Measurements from ENCODE around the gene MRPL36. TPM values are rescaled to one million over a fixed set of nuclear protein-coding genes. Genes with fewer than 3 reads are reported as not detected.

The MRPL36 gene
- total RNA-seq, 1 donor from 2014 or later = 38.0 TPM

DNA sequence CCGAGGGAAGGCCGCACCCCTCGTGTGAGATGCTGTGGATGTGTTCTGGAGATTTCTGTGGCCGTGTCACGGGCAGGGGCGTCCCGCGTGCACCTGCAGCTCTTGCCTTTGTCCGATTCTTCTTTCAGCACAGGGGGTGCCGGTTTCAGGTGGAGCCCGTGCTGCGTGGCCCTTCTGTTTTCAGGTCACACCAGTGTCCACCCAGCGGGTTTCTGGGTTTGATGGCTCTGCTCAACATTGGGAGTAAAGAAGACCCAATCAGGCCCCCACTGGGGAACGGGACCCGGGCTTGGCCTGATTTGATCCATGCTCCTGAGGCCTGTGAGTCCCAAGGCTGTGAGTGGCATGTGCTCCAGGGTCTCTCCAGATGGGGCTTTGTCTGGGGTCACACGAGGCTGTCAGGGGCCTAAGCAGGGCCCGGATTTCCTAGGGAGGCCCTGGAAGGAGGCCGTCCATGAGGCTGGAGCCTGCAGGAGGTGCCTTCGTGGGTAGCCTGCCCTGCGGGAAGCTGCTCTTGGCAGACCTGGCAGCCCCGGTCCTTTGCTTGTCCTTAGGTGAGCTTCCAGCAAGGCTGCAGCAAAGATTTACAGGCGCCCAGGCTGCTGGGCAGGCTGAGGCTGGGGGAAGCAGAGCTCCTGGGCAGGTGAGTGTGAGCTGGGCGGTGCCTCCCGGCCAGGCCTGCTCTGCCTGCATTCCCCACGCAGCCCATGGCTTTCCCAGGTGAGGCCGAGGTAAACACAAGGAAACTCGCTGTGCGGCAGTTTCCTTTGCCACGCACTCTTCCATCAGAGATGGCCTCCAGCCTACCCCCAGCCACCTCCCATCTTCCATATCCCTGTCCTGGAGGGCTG is 12.8 kb downstream of the MRPL36 start:
- H3K4me1 Mint-ChIP-seq = peaks cover 31% of the 10 kb centered on the region
- DNase-seq (ENCODE audit: low spot score in 2 of 2, unreplicated experiment in 2 of 2) = no peak
- no peak overlapping the region for H3K4me3 Mint-ChIP-seq
- no peaks in the 10 kb centered on the region for H3K9me3 Mint-ChIP-seq
- no peaks in the 10 kb centered on the region for H3K36me3 Mint-ChIP-seq
- H3K27ac Mint-ChIP-seq = no peak overlapping the region
- H3K27me3 Mint-ChIP-seq (ENCODE audit: low read depth) = peaks cover 7% of the 10 kb centered on the region
- TF ChIP-seq, protein P1, sequence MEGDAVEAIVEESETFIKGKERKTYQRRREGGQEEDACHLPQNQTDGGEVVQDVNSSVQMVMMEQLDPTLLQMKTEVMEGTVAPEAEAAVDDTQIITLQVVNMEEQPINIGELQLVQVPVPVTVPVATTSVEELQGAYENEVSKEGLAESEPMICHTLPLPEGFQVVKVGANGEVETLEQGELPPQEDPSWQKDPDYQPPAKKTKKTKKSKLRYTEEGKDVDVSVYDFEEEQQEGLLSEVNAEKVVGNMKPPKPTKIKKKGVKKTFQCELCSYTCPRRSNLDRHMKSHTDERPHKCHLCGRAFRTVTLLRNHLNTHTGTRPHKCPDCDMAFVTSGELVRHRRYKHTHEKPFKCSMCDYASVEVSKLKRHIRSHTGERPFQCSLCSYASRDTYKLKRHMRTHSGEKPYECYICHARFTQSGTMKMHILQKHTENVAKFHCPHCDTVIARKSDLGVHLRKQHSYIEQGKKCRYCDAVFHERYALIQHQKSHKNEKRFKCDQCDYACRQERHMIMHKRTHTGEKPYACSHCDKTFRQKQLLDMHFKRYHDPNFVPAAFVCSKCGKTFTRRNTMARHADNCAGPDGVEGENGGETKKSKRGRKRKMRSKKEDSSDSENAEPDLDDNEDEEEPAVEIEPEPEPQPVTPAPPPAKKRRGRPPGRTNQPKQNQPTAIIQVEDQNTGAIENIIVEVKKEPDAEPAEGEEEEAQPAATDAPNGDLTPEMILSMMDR (IDR thresholded peaks at IDR 0.05; ENCODE audit: unreplicated experiment) = no peak

DNA sequence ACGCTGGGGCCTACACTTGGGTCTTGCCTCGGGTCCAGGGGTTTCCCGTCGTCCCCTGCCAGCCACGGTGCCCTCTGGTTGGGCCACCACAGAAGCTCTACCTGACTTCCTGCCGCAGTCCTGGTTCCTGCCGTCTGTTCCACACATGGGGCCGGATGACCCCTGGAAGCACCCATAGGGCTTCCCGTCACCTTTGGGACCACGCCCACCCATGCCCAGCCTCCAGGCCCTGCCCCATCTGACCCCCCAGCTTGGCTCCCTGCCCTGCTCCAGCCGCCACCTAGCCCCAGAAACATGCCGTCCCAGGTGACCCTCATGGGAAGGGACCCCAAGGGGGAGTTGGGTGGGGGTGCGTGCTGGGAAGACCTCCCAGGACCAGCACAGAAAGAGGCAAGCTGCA is 13.7 kb downstream of the MRPL36 start:
- Mint-ChIP-seq H3K4me3 (no peak overlapping the region), H3K9me3 (no peaks in the 10 kb centered on the region), H3K27me3 (ENCODE audit: low read depth) (peaks cover 7% of the 10 kb centered on the region), H3K4me1 (peaks cover 31% of the 10 kb centered on the region), H3K27ac (no peak overlapping the region), H3K36me3 (no peaks in the 10 kb centered on the region)
- TF ChIP-seq, protein P1 (IDR thresholded peaks at IDR 0.05; ENCODE audit: unreplicated experiment) = no peak
- no peak for DNase-seq (ENCODE audit: low spot score in 2 of 2, unreplicated experiment in 2 of 2)

DNA sequence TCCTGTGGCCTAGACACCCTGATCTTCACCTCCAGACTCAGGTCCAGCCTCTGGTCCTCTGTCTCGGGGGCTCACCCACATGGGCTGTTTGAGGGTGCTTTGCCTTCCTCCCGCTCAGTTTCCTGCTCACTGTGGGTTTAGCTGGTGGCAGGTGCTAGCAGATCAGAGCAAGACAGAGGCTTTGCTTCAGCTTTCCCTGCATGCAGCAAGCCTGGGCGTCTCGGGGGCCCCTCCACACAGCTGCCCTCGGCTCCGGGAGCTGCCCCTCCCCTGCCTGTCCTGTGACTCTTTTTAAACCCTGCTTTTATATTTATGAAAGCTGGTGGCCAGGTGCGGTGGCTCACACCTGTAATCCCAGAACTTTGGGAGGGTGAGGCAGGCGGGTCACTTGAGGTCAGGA is 14.6 kb downstream of the MRPL36 start:
- no peak overlapping the region for H3K4me3 Mint-ChIP-seq
- no peaks in the 10 kb centered on the region for H3K36me3 Mint-ChIP-seq
- H3K9me3 Mint-ChIP-seq = no peaks in the 10 kb centered on the region
- TF ChIP-seq, protein P1 (IDR thresholded peaks at IDR 0.05; ENCODE audit: unreplicated experiment) = no peak
- no peak overlapping the region for H3K27ac Mint-ChIP-seq
- peaks cover 7% of the 10 kb centered on the region for H3K27me3 Mint-ChIP-seq (ENCODE audit: low read depth)
- no peak for DNase-seq (ENCODE audit: low spot score in 2 of 2, unreplicated experiment in 2 of 2)
- peaks cover 25% of the 10 kb centered on the region for H3K4me1 Mint-ChIP-seq

DNA sequence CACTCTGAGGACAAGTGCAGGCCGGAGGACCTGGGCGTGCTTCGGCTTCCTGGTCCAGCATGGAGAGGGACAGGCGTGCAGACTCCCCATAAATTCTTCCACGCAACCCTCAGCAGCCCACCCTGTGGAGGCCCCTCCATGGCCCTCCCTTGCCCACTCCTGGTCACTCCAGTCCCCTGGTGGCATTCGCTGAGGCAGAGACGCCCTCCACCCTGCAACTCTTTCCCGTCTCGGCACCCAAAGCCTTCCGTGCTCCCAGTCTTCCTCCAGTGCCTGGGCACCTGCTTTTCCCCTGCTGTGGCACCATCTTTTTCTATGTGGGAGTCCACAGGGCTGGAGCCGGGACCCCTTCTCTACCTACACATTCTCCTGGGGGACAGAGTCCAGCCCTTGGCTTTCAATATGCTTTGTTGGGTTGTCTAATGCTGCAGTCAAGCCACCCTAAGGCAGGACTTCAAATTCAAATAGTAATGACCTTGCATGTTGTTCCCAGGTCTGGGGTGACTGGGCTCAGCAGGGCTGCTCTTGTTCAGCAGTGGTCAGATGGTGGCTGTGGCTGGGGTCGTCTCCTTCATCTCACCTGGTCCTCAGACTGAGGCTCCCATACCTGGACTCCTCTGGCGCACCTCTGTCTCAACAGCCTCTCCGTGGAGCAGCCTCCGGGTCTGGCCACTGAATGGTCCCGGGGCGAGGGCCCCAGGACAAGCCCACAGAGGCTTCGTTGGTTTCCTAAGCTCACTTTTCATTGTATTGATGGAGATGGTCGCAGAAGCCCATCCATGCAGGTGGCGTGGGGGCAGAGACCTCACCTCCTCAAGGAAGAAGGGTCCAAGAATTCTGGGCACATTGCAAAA is 15.2 kb downstream of the MRPL36 start:
- H3K27me3 Mint-ChIP-seq (ENCODE audit: low read depth) = peaks cover 9% of the 10 kb centered on the region
- no peaks in the 10 kb centered on the region for H3K9me3 Mint-ChIP-seq
- H3K36me3 Mint-ChIP-seq = no peaks in the 10 kb centered on the region
- H3K4me1 Mint-ChIP-seq = peaks cover 19% of the 10 kb centered on the region
- H3K27ac Mint-ChIP-seq = peak overlapping the region; percentile 23
- no peak overlapping the region for H3K4me3 Mint-ChIP-seq
- TF ChIP-seq, protein P1 (IDR thresholded peaks at IDR 0.05; ENCODE audit: unreplicated experiment) = no peak
- DNase-seq (ENCODE audit: low spot score in 2 of 2, unreplicated experiment in 2 of 2) = no peak

DNA sequence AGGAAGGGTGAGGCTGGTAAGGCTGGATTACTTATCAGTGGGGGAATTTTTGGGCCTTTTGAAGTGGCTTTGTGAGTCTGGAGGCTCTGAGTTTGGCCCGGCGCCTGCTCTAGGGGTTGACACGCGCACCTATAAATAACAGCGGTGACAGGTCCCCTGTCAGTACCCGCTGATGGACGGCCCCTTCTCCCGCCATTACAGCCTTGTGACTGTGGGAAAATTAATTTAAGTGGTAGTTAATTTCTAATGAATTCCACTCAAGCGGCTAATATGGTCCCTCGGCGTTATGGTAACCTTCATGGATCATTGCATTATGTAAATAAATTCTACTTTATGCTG is 16.5 kb downstream of the MRPL36 start:
- no peak for DNase-seq (ENCODE audit: low spot score in 2 of 2, unreplicated experiment in 2 of 2)
- no peaks in the 10 kb centered on the region for H3K36me3 Mint-ChIP-seq
- TF ChIP-seq, protein P1 (IDR thresholded peaks at IDR 0.05; ENCODE audit: unreplicated experiment) = no peak
- no peaks in the 10 kb centered on the region for H3K9me3 Mint-ChIP-seq
- H3K27me3 Mint-ChIP-seq (ENCODE audit: low read depth) = peaks cover 9% of the 10 kb centered on the region
- H3K4me3 Mint-ChIP-seq = no peak overlapping the region
- peak overlapping the region; percentile 26 for H3K27ac Mint-ChIP-seq
- H3K4me1 Mint-ChIP-seq = peaks cover 19% of the 10 kb centered on the region

All from mesothelial cell of epicardium (in vitro differentiated cells).